Rectal smooth muscle tissue (tissue), 1 donor: ENCODE measurements around the gene CHMP2B.

ENCODE experiments used
- H3K27ac ChIP-seq: one replicate; pipeline ENCODE4 v1.7.0; 2013; ENCODE audit warnings: low read depth, low read length, inconsistent platforms
- H3K27me3 ChIP-seq: one replicate; pipeline ENCODE4 v1.7.0; 2013; ENCODE audit warnings: low read length; ENCODE audit not compliant: control insufficient read depth, insufficient read depth
- H3K36me3 ChIP-seq: one replicate; pipeline ENCODE4 v1.7.0; 2013; ENCODE audit warnings: low read length; ENCODE audit not compliant: control insufficient read depth, insufficient read depth
- H3K4me1 ChIP-seq: one replicate; pipeline ENCODE4 v1.7.0; 2013; ENCODE audit warnings: low read length; ENCODE audit not compliant: control insufficient read depth, insufficient read depth
- H3K4me3 ChIP-seq: one replicate; pipeline ENCODE4 v1.7.0; 2013; ENCODE audit warnings: low read length
- H3K9ac ChIP-seq: one replicate; pipeline ENCODE4 v1.7.0; 2013; ENCODE audit warnings: low read length

Gene CHMP2B

DNA sequence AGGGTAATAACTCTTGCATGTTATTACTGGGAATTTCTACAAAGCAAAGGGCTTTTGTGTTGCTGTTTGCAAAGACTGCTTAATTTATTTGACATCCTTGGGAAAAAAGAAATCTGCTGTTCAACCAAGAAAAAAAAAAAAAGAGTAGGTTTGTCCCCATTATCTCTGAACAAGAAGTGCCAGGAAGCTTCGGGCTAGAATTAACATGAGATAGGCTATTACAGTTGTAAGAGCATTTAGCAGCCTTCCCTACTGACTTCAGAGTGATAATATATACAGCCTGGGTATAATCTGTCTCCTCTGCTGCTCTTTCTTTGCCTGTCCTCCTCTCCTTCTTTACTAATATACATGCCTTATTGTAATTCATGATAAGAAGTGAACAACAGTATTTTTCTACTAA, 23.3 kb upstream of the CHMP2B start:
- Histone ChIP-seq H3K27ac (no peak overlapping the region), H3K36me3 (no peaks in the 10 kb centered on the region), H3K4me1 (no peaks in the 10 kb centered on the region), H3K9ac (no peak overlapping the region), H3K4me3 (no peak overlapping the region), H3K27me3 (no peaks in the 10 kb centered on the region)

DNA sequence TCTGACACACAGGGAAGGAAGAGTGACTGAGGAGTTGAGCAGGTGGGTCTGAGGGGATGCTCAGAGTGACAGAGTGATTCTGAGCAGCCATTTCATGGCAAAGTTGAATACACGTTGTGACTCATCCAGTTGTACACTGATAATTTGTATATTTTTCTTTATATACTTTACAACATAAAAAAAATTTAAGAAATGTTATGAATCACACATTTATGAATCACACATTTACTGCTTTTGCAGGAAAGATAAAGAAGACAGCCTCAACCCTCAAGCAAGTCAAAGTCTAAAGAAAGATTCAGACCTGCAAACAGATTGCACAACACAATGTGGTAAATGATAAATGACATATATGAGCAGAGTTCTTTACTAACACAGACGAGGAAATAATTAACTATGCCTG, 21.0 kb upstream of the CHMP2B start:
- Histone ChIP-seq H3K4me3 (no peak overlapping the region), H3K27me3 (no peaks in the 10 kb centered on the region)

DNA sequence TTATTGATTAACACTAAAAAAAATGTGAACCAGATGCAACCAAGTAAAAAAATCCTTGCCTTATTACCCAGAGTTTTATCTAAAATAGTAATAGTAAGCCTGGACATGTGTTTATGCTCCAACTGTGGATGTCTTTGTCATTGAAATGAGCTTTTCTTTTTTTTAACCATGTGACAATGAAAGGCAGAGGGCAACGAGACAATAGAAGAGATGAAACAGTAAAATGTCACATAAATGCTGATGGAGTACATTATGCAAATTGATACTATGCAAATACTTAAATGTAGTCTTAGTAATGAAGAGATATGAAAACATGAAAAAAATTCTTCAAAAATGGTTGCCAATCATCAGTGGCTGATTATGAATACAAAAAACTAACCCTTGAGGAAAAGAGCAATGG, 20.5 kb upstream of the CHMP2B start:
- no peak overlapping the region for H3K27ac ChIP-seq
- H3K27me3 ChIP-seq: no peaks in the 10 kb centered on the region
- H3K36me3 ChIP-seq: no peaks in the 10 kb centered on the region
- no peak overlapping the region for H3K9ac ChIP-seq
- no peaks in the 10 kb centered on the region for H3K4me1 ChIP-seq
- no peak overlapping the region for H3K4me3 ChIP-seq

More for the DNA sequence above, 21.0 kb upstream of the CHMP2B start:
- no peak overlapping the region for H3K9ac ChIP-seq
- H3K36me3 ChIP-seq: no peaks in the 10 kb centered on the region
- H3K4me1 ChIP-seq: no peaks in the 10 kb centered on the region
- no peak overlapping the region for H3K27ac ChIP-seq

DNA sequence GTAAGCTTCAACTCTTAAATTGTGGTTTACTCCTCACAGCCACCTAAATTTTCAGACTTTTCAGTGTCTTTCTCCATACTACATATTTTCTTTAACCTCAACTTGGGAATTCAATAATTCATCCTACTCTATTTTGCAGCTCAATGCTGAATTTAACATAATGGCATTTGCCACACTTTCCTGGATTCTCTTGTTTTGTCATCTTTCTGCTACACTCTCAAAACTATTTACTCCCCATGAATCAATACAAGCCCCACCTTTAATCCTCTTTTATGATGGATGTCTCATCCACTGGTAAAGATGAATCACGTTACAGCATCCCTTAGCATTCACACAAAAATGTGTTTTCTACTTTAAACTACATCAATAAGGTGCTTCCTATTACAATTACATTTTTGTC, 19.6 kb upstream of the CHMP2B start:
- H3K4me1 ChIP-seq: no peaks in the 10 kb centered on the region
- no peak overlapping the region for H3K4me3 ChIP-seq
- H3K36me3 ChIP-seq: no peaks in the 10 kb centered on the region
- H3K27me3 ChIP-seq: no peaks in the 10 kb centered on the region
- no peak overlapping the region for H3K9ac ChIP-seq
- H3K27ac ChIP-seq: no peak overlapping the region

DNA sequence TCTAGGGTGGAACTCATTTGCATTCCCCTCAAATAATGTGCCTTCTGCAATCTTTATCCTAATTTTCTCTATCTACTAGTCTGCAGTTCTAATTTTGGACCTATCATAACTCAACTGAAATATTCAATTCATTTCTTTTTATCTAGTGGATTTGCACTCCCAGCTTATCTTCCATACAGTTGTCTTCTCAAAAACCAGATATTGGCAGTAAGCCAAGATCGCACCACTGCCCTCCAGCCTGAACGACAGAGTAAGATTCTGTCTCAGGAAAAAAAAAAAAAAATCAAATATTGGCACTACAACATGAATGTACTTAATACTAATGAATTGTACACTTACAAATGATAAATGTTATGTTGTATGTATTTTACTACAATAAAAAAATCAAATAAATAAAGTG, 18.0 kb upstream of the CHMP2B start:
- no peak overlapping the region for H3K9ac ChIP-seq
- H3K4me3 ChIP-seq: no peak overlapping the region
- no peaks in the 10 kb centered on the region for H3K36me3 ChIP-seq
- no peaks in the 10 kb centered on the region for H3K4me1 ChIP-seq
- H3K27me3 ChIP-seq: no peaks in the 10 kb centered on the region
- no peak overlapping the region for H3K27ac ChIP-seq

DNA sequence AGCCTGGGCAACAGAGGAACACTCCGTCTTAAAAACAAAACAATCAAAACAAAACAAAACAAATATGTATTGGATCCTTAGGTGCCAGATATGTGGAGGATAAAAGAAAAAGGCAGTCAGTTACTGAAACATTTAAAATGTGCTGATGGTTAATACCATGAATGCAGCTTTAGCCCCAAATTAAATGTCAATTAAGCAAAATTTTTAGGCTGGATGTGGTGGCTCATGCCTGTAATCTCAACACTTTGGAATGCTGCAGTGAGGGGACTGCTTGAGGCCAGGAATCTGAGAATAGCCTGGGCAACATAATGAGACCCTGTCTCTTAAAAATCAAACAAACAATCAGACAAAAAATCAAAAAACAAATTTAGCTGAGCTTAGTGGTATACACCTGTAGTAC, 8.5 kb upstream of the CHMP2B start:
- no peaks in the 10 kb centered on the region for H3K4me1 ChIP-seq
- no peak overlapping the region for H3K4me3 ChIP-seq
- no peaks in the 10 kb centered on the region for H3K27me3 ChIP-seq
- no peaks in the 10 kb centered on the region for H3K36me3 ChIP-seq
- H3K9ac ChIP-seq: no peak overlapping the region
- H3K27ac ChIP-seq: no peak overlapping the region

DNA sequence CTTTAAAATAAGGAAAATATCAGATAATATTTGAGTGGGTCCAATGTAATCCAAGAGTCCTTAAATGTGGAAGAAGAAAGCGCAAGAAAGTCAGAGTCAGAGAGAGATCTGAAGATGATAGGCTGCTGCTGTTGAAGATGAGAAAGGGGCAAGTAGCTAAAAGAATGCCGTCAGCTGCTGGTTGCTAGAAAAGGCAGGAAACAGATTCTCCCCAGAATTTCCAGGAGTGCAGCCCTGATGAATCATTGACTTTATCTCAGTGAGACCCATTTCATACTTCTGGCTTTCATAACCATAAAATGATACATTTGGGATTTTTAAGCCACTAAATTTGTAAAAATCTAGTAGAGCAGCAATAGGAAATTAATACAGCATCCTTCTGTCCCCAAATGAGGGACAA, 7.5 kb upstream of the CHMP2B start:
- no peaks in the 10 kb centered on the region for H3K36me3 ChIP-seq
- no peak overlapping the region for H3K27ac ChIP-seq
- no peak overlapping the region for H3K9ac ChIP-seq
- no peaks in the 10 kb centered on the region for H3K27me3 ChIP-seq
- H3K4me3 ChIP-seq: no peak overlapping the region
- H3K4me1 ChIP-seq: no peaks in the 10 kb centered on the region

DNA sequence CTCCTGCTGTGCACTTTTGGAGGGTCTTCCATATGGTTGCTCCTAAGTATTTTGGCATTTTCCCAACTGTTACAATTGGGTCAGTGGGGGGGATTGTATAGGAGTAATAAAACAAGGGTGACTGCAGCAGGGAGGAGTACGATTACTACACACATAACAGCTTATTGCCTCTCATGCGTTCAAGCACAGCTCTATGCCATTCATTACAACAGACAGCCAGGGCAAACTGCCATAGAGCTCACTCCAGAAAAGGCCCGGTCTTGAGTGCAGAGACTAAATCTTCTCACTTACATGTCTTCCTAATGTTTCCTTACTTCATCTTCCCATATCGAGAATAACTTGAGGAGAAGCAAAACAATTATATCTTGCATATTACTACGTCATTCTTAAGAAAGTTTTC, 1.4 kb upstream of the CHMP2B start:
- Histone ChIP-seq H3K9ac (no peak overlapping the region), H3K36me3 (no peaks in the 10 kb centered on the region), H3K27me3 (no peaks in the 10 kb centered on the region), H3K27ac (no peak overlapping the region), H3K4me1 (peaks cover 5% of the 10 kb centered on the region), H3K4me3 (no peak overlapping the region)

DNA sequence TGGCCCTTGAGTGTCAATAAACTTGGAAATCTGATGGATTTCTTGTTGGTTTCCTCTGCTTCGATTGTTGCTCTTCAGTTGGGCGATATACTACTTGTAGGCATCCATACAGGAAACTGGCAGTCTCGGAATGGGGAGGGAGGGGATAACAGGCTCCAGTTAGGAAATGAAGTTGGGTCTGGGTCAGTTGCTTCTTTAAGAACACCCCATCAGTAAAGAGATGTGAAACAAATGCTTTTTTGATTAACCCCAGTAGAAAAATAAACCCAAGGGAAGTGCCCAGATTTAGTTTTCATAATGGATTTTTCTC, 681 bp downstream of the CHMP2B start:
- Histone ChIP-seq H3K4me3 (peak overlapping the region; percentile 95), H3K4me1 (peaks cover 5% of the 10 kb centered on the region), H3K36me3 (no peaks in the 10 kb centered on the region), H3K9ac (peak overlapping the region; percentile 63), H3K27ac (peak overlapping the region; percentile 84), H3K27me3 (no peaks in the 10 kb centered on the region)

DNA sequence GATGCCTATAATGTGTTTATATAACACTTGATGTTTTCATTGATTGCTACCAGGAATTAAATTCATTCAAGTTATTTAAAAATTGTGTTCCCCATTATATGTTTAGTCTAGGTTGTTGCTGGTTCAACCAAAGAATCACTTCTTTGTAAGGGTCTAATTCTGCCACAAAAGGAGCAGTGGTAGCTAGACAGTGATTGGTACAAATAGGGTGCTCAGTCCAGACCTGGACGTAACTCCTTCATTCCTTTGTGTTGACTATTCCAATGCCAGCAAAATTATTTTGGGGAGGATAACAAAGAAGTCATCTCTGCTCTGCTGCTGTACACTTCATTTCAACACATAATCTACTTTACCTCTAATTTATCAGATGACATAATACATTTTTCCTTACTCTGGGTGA, 1.2 kb downstream of the CHMP2B start:
- H3K4me3 ChIP-seq: peak overlapping the region; percentile 95
- no peaks in the 10 kb centered on the region for H3K36me3 ChIP-seq
- H3K27me3 ChIP-seq: no peaks in the 10 kb centered on the region
- no peak overlapping the region for H3K9ac ChIP-seq
- no peak overlapping the region for H3K27ac ChIP-seq
- peaks cover 5% of the 10 kb centered on the region for H3K4me1 ChIP-seq

DNA sequence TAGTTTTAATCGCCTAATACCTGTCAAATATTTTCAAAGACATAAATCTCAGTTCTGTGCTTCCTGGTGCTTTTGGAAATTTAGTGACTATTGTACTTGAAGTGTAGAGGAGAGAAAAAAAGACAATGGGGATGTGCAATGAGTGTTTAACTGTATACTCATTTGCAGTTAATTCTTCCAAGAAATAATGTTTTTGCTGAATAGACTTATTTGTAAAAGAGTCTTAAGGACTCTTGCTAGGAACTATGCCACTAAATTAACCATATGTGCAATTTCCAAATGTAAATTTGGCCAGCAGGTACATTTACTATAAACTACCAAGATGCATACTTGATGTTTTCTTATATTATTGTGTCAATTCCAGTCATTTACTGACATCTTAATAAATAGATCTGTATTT, 2.0 kb downstream of the CHMP2B start:
- Histone ChIP-seq H3K4me3 (no peak overlapping the region), H3K27ac (no peak overlapping the region), H3K4me1 (peaks cover 5% of the 10 kb centered on the region), H3K27me3 (no peaks in the 10 kb centered on the region), H3K9ac (no peak overlapping the region), H3K36me3 (no peaks in the 10 kb centered on the region)

DNA sequence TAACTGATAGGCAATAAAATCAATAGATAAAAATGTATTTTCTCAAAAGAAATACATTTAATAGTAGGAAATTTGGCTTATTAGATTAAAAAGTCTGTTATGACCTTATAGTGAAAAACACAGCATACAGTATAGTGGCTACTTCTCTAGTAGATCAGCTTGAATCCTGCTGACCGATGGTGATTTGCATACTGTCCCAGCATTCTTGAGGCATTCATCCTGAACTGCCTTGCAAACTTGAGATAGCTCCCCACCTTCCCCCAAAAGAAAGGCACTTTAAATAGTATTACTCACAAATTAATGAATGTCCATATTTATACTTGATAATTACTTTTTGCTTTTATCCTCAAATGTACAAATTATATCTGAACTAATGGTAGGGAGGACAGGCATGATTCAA, 6.7 kb downstream of the CHMP2B start:
- no peak overlapping the region for H3K27ac ChIP-seq
- H3K36me3 ChIP-seq: peaks cover 3% of the 10 kb centered on the region
- H3K27me3 ChIP-seq: no peaks in the 10 kb centered on the region
- no peak overlapping the region for H3K9ac ChIP-seq
- peaks cover 2% of the 10 kb centered on the region for H3K4me1 ChIP-seq
- no peak overlapping the region for H3K4me3 ChIP-seq

DNA sequence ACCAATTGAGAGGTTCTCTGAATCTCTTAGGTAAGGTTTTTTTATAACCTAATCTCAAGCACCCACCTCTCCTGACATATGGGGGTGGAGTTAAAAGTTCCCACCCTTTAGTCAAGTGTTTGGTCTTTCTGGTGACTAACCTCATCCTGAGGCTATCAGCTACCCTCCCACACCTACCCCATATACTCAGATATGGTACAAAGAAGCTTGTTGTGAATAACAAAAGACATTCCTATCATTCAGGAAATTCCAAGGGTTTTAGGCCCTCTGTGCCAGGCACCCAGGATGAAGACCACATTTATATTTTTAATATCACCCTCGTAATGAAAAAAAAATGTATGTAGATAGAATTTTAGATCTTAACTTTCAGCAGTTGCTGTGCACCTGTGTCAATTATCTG, 9.0 kb downstream of the CHMP2B start:
- no peaks in the 10 kb centered on the region for H3K27me3 ChIP-seq
- H3K4me3 ChIP-seq: no peak overlapping the region
- no peak overlapping the region for H3K9ac ChIP-seq
- no peaks in the 10 kb centered on the region for H3K4me1 ChIP-seq
- no peak overlapping the region for H3K27ac ChIP-seq
- peaks cover 3% of the 10 kb centered on the region for H3K36me3 ChIP-seq
